GM19467 (cell line): ENCODE data around the gene RTP2.
A peak's percentile ranks its signal among the peaks of the same experiment; 100 is the strongest.
"Not testable (repeated sequence)": the region's sequence is repeated elsewhere in the genome, so short reads cannot be mapped to it uniquely, and the experiment has no call there.

Experiments
- ATAC-seq: cut with Tn5 transposase; IDR thresholded peaks from one replicate; pipeline ENCODE4 v1.9.1; 2021; ENCODE audit warnings: mild to moderate bottlenecking, moderate library complexity; ENCODE audit not compliant: unreplicated experiment

The RTP2 gene

GRCh38 chr3:187717572-187717971, 15.2 kb upstream of the RTP2 start:
- no peak for ATAC-seq

DNA sequence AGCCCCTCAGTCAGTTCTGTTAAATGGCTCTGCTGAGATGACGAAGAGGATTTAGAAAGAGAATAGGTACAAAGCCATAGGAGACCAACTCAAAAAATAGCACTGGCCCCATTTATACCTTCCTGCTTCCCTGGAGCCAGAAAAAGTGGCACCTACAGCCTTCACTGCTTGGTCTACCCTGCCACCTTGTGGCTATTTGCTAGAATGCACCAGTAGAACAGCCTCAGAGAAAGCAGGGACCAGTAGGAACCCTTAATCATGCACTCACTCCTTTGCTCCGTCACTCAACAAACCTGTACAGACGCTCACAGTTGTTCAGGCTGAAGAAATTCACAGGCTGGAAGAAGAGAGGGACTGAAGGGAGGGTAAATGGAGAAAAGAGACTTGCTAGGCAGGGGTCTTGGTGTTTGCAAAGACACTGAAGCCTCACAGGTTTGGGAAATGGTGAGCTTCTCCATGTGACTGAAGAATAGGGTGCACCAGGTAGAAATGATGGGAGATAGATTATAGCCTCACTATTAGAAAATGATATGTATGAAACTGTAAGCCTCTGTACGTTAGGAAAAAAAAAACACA, 12.1 kb upstream of the RTP2 start:
- ATAC-seq, result peak; percentile 92

- ATAC-seq, result no peak
These were observed 11.1 kb upstream of the RTP2 start for GRCh38 chr3:187713504-187713903.

DNA sequence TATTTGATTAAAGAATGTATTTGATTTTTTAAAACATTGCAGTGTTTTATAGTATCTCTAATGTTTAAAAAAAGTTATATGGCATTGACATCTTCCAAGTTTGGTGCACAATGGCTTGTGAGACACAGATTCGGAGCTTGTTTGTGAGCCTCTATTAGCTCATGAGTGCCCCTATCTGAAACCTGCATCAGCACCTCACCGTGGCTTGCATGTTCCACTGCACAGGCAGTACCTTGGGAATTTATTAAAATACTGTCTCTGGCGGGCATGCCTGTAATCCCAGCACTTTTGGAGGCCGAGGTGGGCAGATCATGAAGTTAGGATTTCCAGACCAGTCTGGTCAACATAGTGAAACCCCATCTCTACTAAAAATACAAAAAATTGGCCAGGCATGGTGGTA, 6.8 kb upstream of the RTP2 start:
- ATAC-seq, result no peak

DNA sequence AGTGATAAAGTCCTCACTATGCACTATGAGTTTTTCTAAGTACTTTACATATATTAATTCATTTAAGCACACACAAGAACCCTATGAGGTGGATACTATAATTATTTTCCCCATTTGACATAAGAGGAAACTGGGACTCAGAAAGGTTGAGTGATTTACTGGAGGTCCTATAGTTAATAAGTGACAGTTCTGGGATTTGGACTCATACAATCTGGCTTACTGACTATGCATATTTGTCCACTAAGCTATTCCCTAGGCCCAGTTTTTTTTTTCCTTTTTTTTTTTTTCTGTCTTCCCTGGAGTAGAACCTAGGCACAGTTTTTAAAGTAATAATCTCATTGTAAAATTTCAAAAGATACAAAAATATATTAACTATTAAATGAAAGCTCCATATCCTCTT, 6.3 kb upstream of the RTP2 start:
- ATAC-seq, result no peak

- ATAC-seq, result no peak
These were observed 4.6 kb upstream of the RTP2 start for GRCh38 chr3:187706971-187707370.

DNA sequence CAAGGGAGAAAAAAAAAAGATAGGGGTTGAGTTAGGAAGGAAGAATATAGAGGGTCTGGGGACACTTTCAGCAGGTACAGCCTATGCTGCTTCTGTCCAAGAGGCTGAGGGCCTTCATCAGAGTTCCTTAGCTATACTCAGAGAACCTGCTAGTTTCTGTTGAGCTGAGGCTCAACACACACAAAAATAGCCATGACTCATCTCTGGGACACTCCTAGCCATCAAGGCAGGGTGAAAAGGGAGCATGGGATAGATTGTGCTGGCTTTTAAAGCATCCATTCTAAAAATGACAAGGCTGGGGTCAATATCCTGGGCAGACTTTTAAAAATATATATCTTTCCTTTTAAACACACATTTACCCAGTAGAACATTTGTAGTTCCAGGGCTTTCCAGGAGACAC, 2.8 kb upstream of the RTP2 start:
- no peak for ATAC-seq

DNA sequence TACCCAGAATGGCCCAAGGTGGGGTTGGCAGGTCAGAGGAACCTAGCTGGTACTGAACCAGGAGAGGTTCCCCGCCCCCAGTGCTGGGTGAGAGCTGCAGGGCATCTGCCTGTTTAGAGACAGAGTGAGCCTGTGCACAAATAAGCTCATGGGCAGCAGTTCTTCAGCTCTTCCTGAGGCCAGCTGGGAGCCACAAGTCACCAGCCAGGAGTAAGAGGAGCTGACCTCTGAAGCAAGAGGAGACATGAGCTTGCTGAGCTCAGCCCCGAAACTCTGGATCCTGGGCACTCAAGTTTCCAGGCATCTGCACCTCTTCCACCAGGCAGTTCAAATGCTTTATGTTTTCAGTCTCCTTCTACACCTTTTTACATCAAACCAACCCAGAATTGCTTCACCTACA, 2.1 kb downstream of the RTP2 start:
- no peak for ATAC-seq

DNA sequence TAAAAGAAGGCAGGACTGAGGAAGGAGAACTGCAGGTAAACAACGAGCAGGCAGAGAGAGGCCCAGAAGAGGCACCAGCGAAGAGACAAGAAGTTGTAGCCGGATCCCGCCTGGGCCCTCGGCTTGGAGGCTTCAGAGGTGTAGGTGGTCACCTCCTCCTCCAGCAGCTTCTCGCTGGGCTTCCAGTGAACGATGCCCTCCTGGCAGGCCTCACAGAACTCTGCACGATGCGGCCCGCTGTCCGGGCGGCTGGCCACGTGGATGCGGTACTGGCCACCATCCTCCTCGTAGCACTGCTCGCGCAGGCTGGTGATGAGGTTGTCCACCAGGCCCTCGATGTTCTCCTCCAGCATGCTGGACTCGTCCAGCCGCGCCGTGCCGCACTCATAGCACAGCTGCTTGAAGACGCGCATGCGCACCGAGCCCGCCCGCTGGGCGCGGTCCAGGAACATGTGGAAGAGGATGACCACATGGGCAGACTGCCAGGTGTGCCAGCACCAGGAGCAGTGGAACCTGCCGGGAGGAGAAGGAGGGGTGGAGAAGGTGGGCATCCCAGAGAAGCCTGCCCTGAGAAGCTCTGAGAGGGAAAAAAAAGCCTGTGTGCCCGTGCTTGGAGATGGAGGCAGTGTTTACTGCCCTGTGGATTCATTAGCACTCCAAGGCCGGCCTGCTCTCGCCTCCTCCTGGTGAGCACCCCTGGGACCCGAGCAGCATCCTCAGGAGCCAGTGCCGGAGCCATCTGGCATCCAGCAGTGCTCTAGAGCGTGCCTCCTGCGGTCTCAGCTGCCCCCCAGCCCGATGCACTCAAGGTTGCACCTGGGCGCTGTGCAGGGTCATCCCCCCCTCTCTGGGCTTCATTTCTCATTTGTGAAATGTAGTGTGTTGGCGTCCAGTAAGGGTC, 3.6 kb downstream of the RTP2 start:
- no peak for ATAC-seq

- no peak for ATAC-seq
These were observed 6.3 kb downstream of the RTP2 start for GRCh38 chr3:187696021-187696420.

DNA sequence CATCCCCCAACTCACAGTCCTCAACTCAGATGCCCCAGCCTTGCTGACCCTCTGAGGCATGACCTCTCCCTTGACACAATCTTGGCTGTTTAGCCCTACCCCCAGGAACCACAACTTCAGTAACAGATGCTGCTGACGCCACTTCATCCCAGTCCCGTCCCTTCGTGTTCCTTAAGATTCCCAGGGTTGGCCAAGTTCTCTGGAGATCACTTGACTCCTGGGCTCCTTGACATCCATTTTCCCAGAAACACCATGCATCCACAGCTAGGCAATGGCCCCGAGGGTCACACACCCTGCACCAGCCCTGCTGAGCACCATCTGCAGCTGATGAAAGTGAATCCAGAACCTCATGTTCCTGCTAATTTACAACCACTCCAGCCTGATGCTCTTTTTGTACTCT, 6.9 kb downstream of the RTP2 start:
- no peak for ATAC-seq

GRCh38 chr3:187694801-187695200, 7.6 kb downstream of the RTP2 start:
- no peak for ATAC-seq

DNA sequence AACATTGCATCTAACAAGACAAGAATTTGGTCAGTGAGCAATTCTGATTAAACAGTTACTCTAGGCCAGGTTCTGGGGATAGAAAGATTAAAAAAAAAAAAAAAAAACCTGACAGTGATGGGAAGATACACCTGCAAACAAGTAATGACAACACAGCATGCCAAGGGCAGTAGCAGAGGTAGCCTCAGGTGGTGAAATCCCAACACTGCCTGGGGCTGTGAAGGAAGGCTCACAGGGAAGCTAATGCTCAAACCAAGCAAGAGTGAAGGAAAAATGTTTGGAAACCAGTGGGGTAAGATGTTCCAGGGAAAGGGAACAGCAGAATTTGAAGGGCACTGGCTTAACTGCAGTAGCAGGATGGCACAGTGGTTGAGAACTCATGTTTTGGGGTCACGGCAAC, 8.9 kb downstream of the RTP2 start:
- no peak for ATAC-seq

GRCh38 chr3:187689984-187690383, 12.4 kb downstream of the RTP2 start:
- ATAC-seq, result no peak

GRCh38 chr3:187686621-187687273, 15.6 kb downstream of the RTP2 start:
- ATAC-seq, result no peak

DNA sequence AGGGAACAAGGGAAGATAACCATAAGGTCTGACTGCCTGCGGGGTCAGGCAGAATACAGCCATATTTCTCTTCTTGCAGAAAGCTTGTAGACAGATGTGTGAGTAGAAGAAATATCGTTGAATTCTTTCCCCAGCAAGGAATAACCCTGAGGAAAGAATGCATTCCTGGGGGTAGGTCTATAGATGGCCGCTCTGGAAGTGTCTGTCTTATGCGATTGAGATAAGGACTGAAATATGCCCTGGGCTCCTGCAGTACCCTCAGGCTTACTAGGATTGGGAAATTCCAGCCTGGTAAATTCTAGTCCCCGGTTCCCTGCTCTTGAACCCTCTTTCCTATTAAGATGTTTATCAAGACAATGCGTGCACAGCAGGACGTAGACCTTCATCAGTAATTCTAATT, 16.4 kb downstream of the RTP2 start:
- ATAC-seq, result no peak

DNA sequence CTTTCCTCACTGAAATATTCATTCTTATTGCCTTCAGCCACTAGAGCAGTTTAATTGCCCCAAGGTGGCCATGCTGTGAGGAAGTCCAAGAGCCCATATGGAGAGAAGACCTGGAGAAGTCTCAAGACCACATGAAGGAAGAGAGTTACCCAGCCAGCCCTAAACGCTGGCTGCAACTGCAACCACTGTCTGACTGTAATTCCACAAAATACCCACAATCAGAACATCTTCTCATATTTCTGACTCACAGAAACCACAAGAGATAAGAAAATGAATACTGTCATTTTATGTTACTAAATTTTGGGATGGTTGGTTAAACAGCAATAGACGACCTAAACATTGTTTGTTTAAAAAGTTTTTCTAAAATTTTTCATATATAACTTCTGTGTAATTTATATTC, 17.5 kb downstream of the RTP2 start:
- no peak for ATAC-seq

- ATAC-seq, result no peak
These were observed 17.9 kb downstream of the RTP2 start for GRCh38 chr3:187684444-187684843.

GRCh38 chr3:187681756-187682155, 20.6 kb downstream of the RTP2 start:
- ATAC-seq, result not testable (repeated sequence)

GRCh38 chr3:187679638-187680396, 22.5 kb downstream of the RTP2 start:
- ATAC-seq, result no peak

GRCh38 chr3:187678726-187679268, 23.6 kb downstream of the RTP2 start:
- ATAC-seq, result no peak
